ENCODE results near the gene CNTN3.

CNTN3 gene

DNA sequence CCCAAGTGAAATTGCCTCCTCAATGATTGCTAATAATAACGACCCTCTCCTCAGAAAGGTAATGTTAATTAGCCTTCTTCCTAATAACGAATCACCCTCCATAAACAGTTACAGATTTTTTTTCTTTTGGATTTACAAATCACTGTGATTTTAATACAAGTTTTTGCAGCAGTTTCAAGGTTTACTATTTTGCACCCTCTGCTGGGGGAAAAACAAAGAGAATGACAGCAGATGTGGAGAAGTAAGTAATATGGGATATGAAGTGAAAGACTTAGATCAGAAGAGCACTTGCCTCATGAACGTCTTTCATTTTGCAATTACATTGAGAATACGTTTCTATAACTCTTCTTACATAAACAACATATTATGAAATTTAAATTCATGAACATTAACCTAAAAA, 16.1 kb upstream of the CNTN3 start:
- TF ChIP-seq, protein P1, sequence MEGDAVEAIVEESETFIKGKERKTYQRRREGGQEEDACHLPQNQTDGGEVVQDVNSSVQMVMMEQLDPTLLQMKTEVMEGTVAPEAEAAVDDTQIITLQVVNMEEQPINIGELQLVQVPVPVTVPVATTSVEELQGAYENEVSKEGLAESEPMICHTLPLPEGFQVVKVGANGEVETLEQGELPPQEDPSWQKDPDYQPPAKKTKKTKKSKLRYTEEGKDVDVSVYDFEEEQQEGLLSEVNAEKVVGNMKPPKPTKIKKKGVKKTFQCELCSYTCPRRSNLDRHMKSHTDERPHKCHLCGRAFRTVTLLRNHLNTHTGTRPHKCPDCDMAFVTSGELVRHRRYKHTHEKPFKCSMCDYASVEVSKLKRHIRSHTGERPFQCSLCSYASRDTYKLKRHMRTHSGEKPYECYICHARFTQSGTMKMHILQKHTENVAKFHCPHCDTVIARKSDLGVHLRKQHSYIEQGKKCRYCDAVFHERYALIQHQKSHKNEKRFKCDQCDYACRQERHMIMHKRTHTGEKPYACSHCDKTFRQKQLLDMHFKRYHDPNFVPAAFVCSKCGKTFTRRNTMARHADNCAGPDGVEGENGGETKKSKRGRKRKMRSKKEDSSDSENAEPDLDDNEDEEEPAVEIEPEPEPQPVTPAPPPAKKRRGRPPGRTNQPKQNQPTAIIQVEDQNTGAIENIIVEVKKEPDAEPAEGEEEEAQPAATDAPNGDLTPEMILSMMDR (IDR thresholded peaks at IDR 0.05; ENCODE audit: insufficient read depth, low read depth, low read length, missing control alignments) = no peak
- no peak for DNase-seq (ENCODE audit: low read depth)
- no peak overlapping the region for H3K4me3 ChIP-seq (ENCODE audit: low read depth, low read length)

DNA sequence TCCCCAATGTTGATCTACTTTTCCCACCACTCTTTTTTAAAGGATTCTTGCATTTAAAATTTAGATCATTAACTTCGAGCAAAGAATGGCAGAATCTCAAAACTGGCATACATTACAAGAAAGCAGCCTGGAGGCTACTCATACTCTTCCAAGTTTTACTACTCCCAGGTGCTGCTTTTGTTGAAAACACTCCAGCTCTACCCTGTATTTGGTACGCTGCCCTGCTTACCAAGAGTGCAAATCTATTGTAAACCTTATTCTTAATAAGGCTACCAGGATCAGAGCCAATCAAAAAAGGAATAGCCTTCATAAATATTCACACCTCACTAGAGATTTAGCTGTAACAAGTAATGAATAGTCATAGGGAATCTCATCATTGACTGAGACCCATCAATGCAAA, 11.6 kb upstream of the CNTN3 start:
- H3K4me3 ChIP-seq (ENCODE audit: low read depth, low read length) = no peak overlapping the region
- TF ChIP-seq, protein P1 (IDR thresholded peaks at IDR 0.05; ENCODE audit: insufficient read depth, low read depth, low read length, missing control alignments) = no peak
- no peak for DNase-seq (ENCODE audit: low read depth)

DNA sequence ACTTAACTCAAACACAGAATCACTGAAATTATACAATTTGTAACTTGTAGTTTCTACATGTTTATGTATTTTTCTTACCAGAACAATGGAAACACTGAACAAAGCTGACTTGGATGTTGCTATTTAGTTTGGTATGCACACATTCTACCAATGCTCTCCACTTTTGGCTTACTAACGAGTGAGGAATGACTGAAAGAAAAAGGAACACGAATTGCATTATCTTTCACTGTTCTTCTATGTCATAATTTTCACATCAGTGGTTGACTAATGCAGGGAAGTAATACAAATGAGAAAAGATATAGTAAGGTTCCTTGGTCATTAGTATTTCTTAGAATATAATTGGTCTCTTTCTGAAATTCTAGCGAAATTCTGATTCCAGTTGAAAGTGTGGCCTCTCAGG, 9.8 kb upstream of the CNTN3 start:
- TF ChIP-seq, protein P1 (IDR thresholded peaks at IDR 0.05; ENCODE audit: insufficient read depth, low read depth, low read length, missing control alignments) = no peak
- no peak for DNase-seq (ENCODE audit: low read depth)
- no peak overlapping the region for H3K4me3 ChIP-seq (ENCODE audit: low read depth, low read length)

DNA sequence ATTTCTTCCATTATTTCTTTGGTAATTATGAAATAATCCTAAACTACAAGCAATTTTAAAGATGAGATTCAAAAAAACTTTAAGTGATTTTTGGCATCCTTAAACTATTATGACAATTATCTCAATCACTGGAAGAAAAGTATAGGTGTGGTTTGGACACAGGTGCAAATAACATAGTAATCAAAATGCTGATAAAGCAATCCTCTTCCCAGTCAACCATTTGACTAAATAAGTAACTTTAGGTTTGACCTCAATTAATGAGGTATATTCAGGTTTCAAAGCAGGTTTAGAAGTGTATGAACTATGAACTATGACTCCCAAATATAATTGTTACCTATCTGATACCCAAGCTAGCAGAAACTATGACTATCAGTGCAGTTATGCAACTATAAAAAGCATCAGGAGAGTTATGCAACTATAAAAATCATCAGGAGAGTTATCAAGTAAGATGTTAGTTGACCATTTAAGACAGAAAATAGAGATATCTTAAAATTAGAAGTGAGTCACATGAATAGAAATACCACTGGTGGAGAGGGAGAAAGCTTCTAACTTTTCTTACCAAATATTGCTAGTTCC, 8.9 kb upstream of the CNTN3 start:
- TF ChIP-seq, protein P1 (IDR thresholded peaks at IDR 0.05; ENCODE audit: insufficient read depth, low read depth, low read length, missing control alignments) = no peak
- H3K4me3 ChIP-seq (ENCODE audit: low read depth, low read length) = no peak overlapping the region
- DNase-seq (ENCODE audit: low read depth) = no peak

DNA sequence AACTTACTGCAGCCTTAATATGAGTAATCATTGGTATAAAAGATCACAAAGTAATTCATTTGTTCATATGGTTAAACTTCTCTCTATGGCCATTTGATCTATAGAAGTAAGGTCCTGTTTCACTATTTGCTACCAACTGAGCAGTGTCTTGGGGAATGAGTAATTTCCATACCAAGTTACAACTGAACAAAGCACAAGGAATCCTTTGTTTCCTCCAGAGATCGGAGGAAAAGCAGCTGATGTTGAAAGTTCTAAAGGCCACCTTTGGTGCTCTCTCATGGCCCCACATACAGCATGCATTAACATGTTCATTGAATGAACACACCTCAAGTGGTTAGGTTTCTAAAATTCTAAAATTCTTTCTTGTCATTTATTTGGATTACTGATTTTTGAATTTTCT, 7.1 kb upstream of the CNTN3 start:
- TF ChIP-seq, protein P1 (IDR thresholded peaks at IDR 0.05; ENCODE audit: insufficient read depth, low read depth, low read length, missing control alignments) = no peak
- no peak for DNase-seq (ENCODE audit: low read depth)
- no peak overlapping the region for H3K4me3 ChIP-seq (ENCODE audit: low read depth, low read length)

DNA sequence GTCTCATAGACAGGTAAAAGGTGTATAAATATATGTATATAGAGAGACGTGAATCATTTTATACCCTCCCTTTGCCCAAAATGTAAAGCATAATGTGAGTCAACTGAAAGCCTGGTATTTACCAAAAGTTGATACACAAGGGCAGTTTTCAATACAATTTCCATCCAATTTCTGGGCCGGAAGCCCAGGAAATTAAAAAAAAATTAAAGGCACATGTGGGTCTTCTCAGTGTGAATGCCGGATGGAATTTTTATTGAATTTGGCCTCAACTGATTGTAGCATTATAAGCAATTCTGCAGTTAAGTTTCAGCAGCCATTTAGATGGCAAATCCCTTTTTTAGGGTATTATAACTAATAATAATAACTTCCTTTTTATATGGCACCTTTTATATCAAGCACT, 3.3 kb upstream of the CNTN3 start:
- TF ChIP-seq, protein P1 (IDR thresholded peaks at IDR 0.05; ENCODE audit: insufficient read depth, low read depth, low read length, missing control alignments) = no peak
- no peak overlapping the region for H3K4me3 ChIP-seq (ENCODE audit: low read depth, low read length)
- no peak for DNase-seq (ENCODE audit: low read depth)

DNA sequence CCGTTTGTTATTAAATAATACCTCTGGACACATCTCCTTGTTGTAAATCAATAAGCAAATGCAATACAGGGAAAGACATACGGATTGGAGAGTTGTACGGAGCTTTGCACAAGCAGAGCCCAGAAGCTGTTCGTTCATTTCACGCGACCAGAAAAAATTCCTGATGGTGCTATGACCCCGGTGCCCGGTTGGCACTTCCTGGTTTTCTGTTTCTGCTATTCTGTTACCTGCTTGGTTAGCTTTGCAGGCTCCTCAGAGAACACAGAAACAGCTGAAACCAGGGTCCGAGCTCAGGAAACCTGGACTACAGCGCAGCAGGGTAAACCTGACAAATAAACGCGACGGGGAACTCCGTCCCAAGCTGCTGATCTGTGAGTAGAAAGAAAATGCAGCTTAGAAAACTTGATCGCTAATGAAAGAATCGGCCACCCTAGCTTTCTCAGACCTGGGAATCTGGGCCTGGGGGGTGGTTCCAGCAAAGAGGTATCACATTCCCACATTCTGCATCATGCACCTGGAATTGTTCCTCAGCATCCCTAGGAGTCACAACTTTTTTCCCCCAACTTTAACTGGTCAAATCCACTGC, 845 bp downstream of the CNTN3 start:
- H3K4me3 ChIP-seq (ENCODE audit: low read depth, low read length) = no peak overlapping the region
- TF ChIP-seq, protein P1 (IDR thresholded peaks at IDR 0.05; ENCODE audit: insufficient read depth, low read depth, low read length, missing control alignments) = no peak
- DNase-seq (ENCODE audit: low read depth) = no peak

All from GM12865 (cell line).